ENCODE measurements around the gene FSIP1. TPM values are rescaled to one million over a fixed set of nuclear protein-coding genes. Genes with fewer than 3 reads are reported as not detected.

Gene FSIP1
- total and polyA plus RNA-seq, 2 donors: 0.27 to 3.0 TPM

- H3K27ac ChIP-seq (ENCODE audit: low read depth): no peak overlapping the region
- no peaks in the 10 kb centered on the region for H3K36me3 ChIP-seq (ENCODE audit: insufficient read depth)
- 96% methylated on average over 1 of the region's 1 CpG for WGBS
- H3K4me3 ChIP-seq (ENCODE audit: low read depth, low read length): no peak overlapping the region
- DNase-seq (ENCODE audit: extremely low spot score): no peak
- no peaks in the 10 kb centered on the region for H3K4me1 ChIP-seq (ENCODE audit: insufficient read depth)
Observed at GRCh38 chr15:39717134-39717533, 65.5 kb downstream of the FSIP1 start.

DNA sequence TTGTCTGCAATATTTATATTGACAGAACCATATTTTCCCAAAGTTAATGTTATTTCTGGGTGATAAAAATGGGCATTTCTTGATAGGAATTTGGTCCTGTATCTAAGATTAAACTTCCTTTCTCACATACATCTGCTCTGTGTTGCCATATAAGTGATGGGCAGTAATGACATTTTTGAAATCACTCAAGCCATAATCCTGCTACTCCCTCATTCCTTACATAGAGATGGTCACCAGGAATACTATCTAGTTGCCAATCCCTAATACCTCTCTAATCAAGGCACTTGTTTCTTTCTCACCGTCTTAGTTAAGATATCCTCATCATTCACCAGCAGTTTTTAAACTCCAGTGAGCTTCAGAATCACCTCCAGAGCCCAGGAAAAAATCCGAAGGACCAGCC is 68.4 kb downstream of the FSIP1 start:
- H3K4me1 ChIP-seq (ENCODE audit: insufficient read depth): no peaks in the 10 kb centered on the region
- DNase-seq (ENCODE audit: extremely low spot score): no peak
- no peak overlapping the region for H3K4me3 ChIP-seq (ENCODE audit: low read depth, low read length)
- H3K27ac ChIP-seq (ENCODE audit: low read depth): no peak overlapping the region
- 79% methylated on average over 2 of the region's 2 CpGs for WGBS
- no peaks in the 10 kb centered on the region for H3K36me3 ChIP-seq (ENCODE audit: insufficient read depth)

DNA sequence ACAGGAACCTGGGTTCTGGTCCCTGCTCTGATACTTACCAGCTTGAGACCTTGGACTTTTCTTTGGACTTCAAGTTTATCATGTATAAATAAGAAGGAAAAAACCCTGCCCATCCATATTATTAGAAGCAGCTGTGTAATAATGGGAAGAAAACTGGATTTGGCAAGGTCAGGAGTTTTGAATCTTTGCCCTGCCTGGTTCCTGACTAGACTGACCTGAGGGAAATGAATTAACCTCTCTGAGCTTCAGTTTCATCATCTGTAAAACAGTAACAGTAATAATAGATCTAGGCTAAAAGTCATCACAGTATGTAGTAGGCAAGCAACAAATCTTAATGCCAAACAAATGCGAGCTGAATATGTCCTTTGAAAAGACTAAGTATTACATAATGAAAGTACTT is 68.8 kb downstream of the FSIP1 start:
- Histone ChIP-seq H3K4me1 (ENCODE audit: insufficient read depth) (no peaks in the 10 kb centered on the region), H3K4me3 (ENCODE audit: low read depth, low read length) (no peak overlapping the region), H3K27ac (ENCODE audit: low read depth) (no peak overlapping the region), H3K36me3 (ENCODE audit: insufficient read depth) (no peaks in the 10 kb centered on the region)
- DNase-seq (ENCODE audit: extremely low spot score): no peak
- 83% methylated on average over 1 of the region's 1 CpG for WGBS

DNA sequence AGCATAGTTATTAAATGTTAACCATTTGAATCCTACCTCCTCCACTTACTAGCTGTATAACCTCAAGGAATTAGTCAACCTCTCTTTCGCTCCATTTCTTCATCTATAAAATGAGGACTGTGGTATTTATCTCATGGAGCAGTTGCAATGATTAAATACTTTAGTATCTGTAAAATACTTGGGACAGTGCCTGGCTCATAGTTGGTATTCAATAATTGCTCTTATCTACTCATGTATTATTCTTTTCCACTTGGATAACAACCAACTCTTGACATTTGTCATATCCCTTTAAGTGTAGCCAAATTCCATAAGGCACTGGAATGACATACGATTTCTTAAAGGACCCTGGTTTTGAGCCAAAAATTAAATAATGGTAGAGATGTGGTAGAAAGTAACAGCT is 72.0 kb downstream of the FSIP1 start:
- H3K27ac ChIP-seq (ENCODE audit: low read depth): no peak overlapping the region
- no peak for DNase-seq (ENCODE audit: extremely low spot score)
- no peaks in the 10 kb centered on the region for H3K4me1 ChIP-seq (ENCODE audit: insufficient read depth)
- no peak overlapping the region for H3K4me3 ChIP-seq (ENCODE audit: low read depth, low read length)
- WGBS: 32% methylated on average over 2 of the region's 2 CpGs
- no peaks in the 10 kb centered on the region for H3K36me3 ChIP-seq (ENCODE audit: insufficient read depth)

- WGBS: 92% methylated on average over 4 of the region's 4 CpGs
- DNase-seq (ENCODE audit: extremely low spot score): no peak
- H3K27ac ChIP-seq (ENCODE audit: low read depth): no peak overlapping the region
- no peaks in the 10 kb centered on the region for H3K4me1 ChIP-seq (ENCODE audit: insufficient read depth)
- H3K36me3 ChIP-seq (ENCODE audit: insufficient read depth): no peaks in the 10 kb centered on the region
- no peak overlapping the region for H3K4me3 ChIP-seq (ENCODE audit: low read depth, low read length)
Observed at GRCh38 chr15:39709941-39710340, 72.7 kb downstream of the FSIP1 start.

DNA sequence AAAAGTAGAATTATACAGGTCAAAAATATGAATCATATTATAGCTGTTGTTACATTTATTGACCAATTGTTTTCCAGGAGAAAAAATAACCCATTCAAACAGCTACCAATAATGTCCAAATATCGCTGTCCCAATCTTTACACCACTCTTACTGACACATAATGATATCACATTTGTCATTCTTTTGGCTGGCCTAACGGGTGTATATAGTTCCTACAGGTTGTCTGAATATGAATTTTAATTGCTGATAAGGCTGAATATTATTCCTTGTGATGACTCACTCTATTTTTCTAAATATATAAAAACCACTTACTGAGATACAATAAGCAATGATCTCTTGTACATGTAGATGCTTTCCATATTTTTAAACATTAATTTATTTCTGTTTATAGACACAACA is 76.4 kb downstream of the FSIP1 start:
- whole genome bisulfite sequencing: 84% methylated on average over 2 of the region's 2 CpGs
- DNase-seq (ENCODE audit: extremely low spot score): no peak
- no peak overlapping the region for H3K27ac ChIP-seq (ENCODE audit: low read depth)
- H3K4me1 ChIP-seq (ENCODE audit: insufficient read depth): no peaks in the 10 kb centered on the region
- no peaks in the 10 kb centered on the region for H3K36me3 ChIP-seq (ENCODE audit: insufficient read depth)
- H3K4me3 ChIP-seq (ENCODE audit: low read depth, low read length): no peak overlapping the region

DNA sequence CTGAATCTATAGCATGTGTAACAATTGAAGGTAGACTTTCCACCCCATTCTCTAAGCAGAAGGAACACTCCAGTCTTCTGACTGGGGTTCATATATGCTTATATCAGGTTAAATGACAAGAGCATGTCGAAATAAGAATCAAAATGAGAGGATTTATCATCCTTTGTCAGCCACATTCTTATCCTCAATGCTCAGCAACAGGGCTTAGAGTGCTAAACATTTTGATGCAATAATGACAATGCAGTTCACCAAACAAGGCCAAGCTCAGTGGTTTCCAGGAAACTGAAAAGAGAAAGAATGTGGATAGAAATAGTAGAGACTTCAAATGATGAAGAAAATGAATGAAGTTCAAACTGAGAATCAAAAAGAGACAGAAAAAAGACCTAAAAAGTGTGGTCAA is 78.0 kb downstream of the FSIP1 start:
- Histone ChIP-seq H3K27ac (ENCODE audit: low read depth) (no peak overlapping the region), H3K4me3 (ENCODE audit: low read depth, low read length) (no peak overlapping the region), H3K4me1 (ENCODE audit: insufficient read depth) (no peaks in the 10 kb centered on the region), H3K36me3 (ENCODE audit: insufficient read depth) (no peaks in the 10 kb centered on the region)
- no peak for DNase-seq (ENCODE audit: extremely low spot score)
- WGBS: 68% methylated on average over 1 of the region's 1 CpG

GRCh38 chr15:39704235-39704634 is 78.4 kb downstream of the FSIP1 start:
- 80% methylated on average over 5 of the region's 5 CpGs for WGBS
- no peaks in the 10 kb centered on the region for H3K36me3 ChIP-seq (ENCODE audit: insufficient read depth)
- no peak overlapping the region for H3K27ac ChIP-seq (ENCODE audit: low read depth)
- DNase-seq (ENCODE audit: extremely low spot score): no peak
- no peak overlapping the region for H3K4me3 ChIP-seq (ENCODE audit: low read depth, low read length)
- H3K4me1 ChIP-seq (ENCODE audit: insufficient read depth): no peaks in the 10 kb centered on the region

GRCh38 chr15:39701988-39702387 is 80.7 kb downstream of the FSIP1 start:
- Histone ChIP-seq H3K4me1 (ENCODE audit: insufficient read depth) (no peaks in the 10 kb centered on the region), H3K4me3 (ENCODE audit: low read depth, low read length) (no peak overlapping the region), H3K27ac (ENCODE audit: low read depth) (no peak overlapping the region), H3K36me3 (ENCODE audit: insufficient read depth) (no peaks in the 10 kb centered on the region)
- DNase-seq (ENCODE audit: extremely low spot score): no peak
- 94% methylated on average over 3 of the region's 3 CpGs for WGBS

DNA sequence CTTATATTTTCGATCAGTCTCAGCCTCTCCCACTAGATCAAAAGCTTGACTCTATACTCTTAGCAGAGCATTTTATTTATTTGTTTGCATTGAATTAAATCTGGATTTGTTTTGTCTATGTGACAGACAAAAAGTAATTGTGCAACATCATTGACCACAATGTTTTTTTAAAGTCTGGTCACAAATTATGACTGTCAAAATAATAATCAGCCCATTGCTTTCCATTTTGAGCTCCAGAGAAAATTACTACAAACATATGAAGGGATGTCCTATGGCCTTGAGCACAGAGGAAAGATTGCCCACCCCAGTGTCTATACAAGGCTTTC is 82.3 kb downstream of the FSIP1 start:
- no peaks in the 10 kb centered on the region for H3K4me1 ChIP-seq (ENCODE audit: insufficient read depth)
- DNase-seq (ENCODE audit: extremely low spot score): no peak
- no peak overlapping the region for H3K27ac ChIP-seq (ENCODE audit: low read depth)
- 85% methylated on average over 1 of the region's 1 CpG for WGBS
- H3K4me3 ChIP-seq (ENCODE audit: low read depth, low read length): no peak overlapping the region
- no peaks in the 10 kb centered on the region for H3K36me3 ChIP-seq (ENCODE audit: insufficient read depth)

DNA sequence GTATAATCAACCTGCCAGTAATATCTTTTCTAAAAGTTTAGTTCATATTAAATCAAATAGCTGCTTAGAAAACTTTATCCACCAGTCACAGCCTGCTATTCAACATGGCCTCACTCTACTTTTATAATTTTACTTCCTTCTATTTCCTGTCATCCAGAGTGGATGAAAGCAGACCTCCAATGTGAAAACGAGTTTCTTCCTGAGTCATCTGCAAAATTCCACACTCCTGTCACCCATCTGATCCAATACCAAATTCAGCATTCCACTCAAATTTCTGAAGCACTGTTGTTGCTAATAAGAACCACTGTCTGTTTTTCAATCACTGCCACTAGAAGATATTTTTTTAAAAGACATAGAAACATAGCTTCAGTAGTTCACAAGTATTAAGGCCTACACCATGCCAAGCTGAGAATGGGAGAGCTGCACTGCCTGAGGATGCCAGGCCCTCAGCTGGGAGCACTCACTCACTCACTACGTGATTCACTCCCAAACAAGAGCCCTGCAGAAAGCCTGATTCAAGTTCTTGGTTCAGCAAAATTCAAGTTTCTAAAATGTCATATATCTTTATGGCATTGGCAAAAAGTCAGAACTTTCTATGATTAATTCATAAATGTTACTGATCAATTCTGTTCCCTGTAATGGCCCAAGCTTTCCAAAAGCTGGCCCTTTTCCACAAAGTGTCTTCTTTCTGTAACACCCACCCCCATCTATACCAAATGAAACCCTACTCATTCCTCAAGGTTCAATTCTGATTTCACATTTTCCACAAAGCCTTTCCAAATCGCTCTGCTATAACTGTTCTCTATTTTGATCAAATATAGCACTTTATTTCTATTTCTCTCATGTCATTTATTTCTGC is 82.9 kb downstream of the FSIP1 start:
- H3K4me3 ChIP-seq (ENCODE audit: low read depth, low read length): no peak overlapping the region
- H3K36me3 ChIP-seq (ENCODE audit: insufficient read depth): no peaks in the 10 kb centered on the region
- no peak for DNase-seq (ENCODE audit: extremely low spot score)
- 61% methylated on average over 3 of the region's 3 CpGs for WGBS
- H3K4me1 ChIP-seq (ENCODE audit: insufficient read depth): no peaks in the 10 kb centered on the region
- H3K27ac ChIP-seq (ENCODE audit: low read depth): no peak overlapping the region

GRCh38 chr15:39698444-39699390 is 83.9 kb downstream of the FSIP1 start:
- Histone ChIP-seq H3K36me3 (ENCODE audit: insufficient read depth) (no peaks in the 10 kb centered on the region), H3K4me1 (ENCODE audit: insufficient read depth) (no peaks in the 10 kb centered on the region), H3K27ac (ENCODE audit: low read depth) (no peak overlapping the region), H3K4me3 (ENCODE audit: low read depth, low read length) (no peak overlapping the region)
- no peak for DNase-seq (ENCODE audit: extremely low spot score)
- 79% methylated on average over 11 of the region's 11 CpGs for WGBS

GRCh38 chr15:39697509-39697908 is 85.1 kb downstream of the FSIP1 start:
- 93% methylated on average over 5 of the region's 5 CpGs for WGBS
- DNase-seq (ENCODE audit: extremely low spot score): no peak

DNA sequence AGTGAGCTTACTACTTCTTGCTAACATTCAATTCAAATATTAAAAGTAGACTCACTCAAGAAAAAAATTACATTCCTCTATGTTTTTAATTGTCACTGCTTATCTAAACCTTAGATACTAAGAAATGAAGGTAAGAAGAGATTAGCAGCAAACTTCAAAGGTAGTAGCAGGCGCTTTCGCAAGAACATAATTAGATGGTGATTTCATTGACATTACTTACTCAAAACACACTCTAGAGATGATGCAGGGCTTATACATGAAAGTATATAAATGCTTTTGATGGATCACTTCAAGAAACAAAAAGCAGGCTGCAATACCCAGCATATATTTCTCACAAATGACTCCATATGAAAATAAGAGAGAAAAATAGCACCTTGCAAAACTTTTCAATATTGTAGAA is 86.8 kb downstream of the FSIP1 start:
- Histone ChIP-seq H3K27ac (ENCODE audit: low read depth) (no peak overlapping the region), H3K4me1 (ENCODE audit: insufficient read depth) (no peaks in the 10 kb centered on the region), H3K4me3 (ENCODE audit: low read depth, low read length) (no peak overlapping the region), H3K36me3 (ENCODE audit: insufficient read depth) (no peaks in the 10 kb centered on the region)
- 99% methylated on average over 2 of the region's 2 CpGs for WGBS
- DNase-seq (ENCODE audit: extremely low spot score): no peak

More at GRCh38 chr15:39697509-39697908, 85.1 kb downstream of the FSIP1 start:
- Histone ChIP-seq H3K27ac (ENCODE audit: low read depth) (no peak overlapping the region), H3K4me1 (ENCODE audit: insufficient read depth) (no peaks in the 10 kb centered on the region), H3K4me3 (ENCODE audit: low read depth, low read length) (no peak overlapping the region), H3K36me3 (ENCODE audit: insufficient read depth) (no peaks in the 10 kb centered on the region)

Measured in urinary bladder (tissue), 4 donors.